Vagina (tissue), 2 donors: ENCODE measurements around the gene FRMD6. TPM values are rescaled to one million over a fixed set of nuclear protein-coding genes. Genes with fewer than 3 reads are reported as not detected.

Experiments
- DNase-seq, 2 donors: peaks; one replicate each; pipeline ENCODE4 v3.0.0-alpha.2; 2017; ENCODE audit errors: extremely low spot score in 2 of 2
- H3K27ac ChIP-seq: fragments of 200-600 bp; sonication (generic); one replicate; pipeline ENCODE4 v1.5.1; 2019
- H3K27me3 ChIP-seq: fragments of 200-600 bp; sonication (generic); one replicate; pipeline ENCODE4 v1.5.1; 2019
- H3K36me3 ChIP-seq, 2 donors: fragments of 200-600 bp; sonication (generic); one replicate each; pipeline ENCODE4 v1.5.1; 2017 to 2019
- H3K4me1 ChIP-seq: fragments of 200-600 bp; sonication (generic); one replicate; pipeline ENCODE4 v1.5.1; 2019
- H3K4me3 ChIP-seq, 2 donors: fragments of 200-600 bp; sonication (generic); 1 replicate in 1 of 2; 2 replicates in 1 of 2; pipeline ENCODE4 v1.5.1; 2016 to 2019
- H3K9me3 ChIP-seq: fragments of 200-600 bp; sonication (generic); one replicate; pipeline ENCODE4 v1.5.1; 2019
- POLR2A ChIP-seq, 2 donors: fragments of 450-650 bp; IDR thresholded peaks; one replicate each; pipeline ENCODE4 v1.6.1; 2017; ENCODE audit warnings: antibody characterized with exemption in 2 of 2, mild to moderate bottlenecking in 2 of 2, moderate library complexity in 2 of 2
- POLR2AphosphoS5 ChIP-seq, 2 donors: sonication (generic); formaldehyde crosslinking; IDR thresholded peaks; one replicate each; pipeline ENCODE4 v1.9.0; 2017; ENCODE audit warnings: antibody characterized with exemption in 2 of 2, mild to moderate bottlenecking in 2 of 2, low read depth in 1 of 2; ENCODE audit not compliant: insufficient read depth in 1 of 2
- intact Hi-C: fragments of 100-400 bp; cut with DNase I; formaldehyde crosslinking; loops from one replicate; pipeline ENCODE4 v1.15.1; 2023
- total RNA-seq: library from RNA; depleted of rRNA; stranded (reverse); fragments of >200 nt; gene quantifications from one replicate; pipeline ENCODE4 v1.2.3, GENCODE V29; 2016
- TF ChIP-seq, protein P1 (sequence below), 3 experiments: fragments of 450-650 bp in 2 of 3; fragments of 200-600 bp in 1 of 3; sonication (generic) in 1 of 3; IDR thresholded peaks; one replicate each; pipeline ENCODE4 v1.5.1; 2017 to 2019; ENCODE audit warnings: antibody characterized with exemption in 3 of 3, mild to moderate bottlenecking in 2 of 3, moderate library complexity in 2 of 3

FRMD6 gene
- total RNA-seq, 1 donor from 2014 or later: 114 TPM

DNA sequence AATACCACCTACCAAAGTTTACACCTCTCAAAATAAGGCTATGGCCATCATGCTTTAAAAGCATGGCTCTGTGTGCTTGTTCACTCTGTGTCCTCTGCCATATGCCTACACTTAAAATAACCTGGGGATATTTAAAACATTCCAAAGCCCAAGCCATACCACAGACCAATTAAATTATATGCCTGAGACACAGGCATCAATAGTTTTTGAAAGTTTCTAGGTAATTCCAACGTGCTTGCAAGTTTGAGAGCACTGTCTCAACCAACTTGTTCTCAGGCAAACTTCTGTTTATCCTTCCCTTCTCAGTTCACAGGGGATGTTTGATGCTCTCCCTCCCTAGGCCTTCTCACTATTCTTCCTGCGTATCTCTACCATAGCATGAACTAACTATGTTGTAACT lies 3.4 kb upstream of the FRMD6 start:
- H3K27ac ChIP-seq: no peak overlapping the region
- H3K4me3 ChIP-seq: no peak overlapping the region
- H3K36me3 ChIP-seq: no peaks in the 10 kb centered on the region
- no peaks in the 10 kb centered on the region for H3K27me3 ChIP-seq
- TF ChIP-seq POLR2AphosphoS5 (IDR thresholded peaks at IDR 0.05; ENCODE audit: insufficient read depth in 1 of 2, low read depth in 1 of 2) (no peak), POLR2A (IDR thresholded peaks at IDR 0.05) (no peak)
- TF ChIP-seq, protein P1, sequence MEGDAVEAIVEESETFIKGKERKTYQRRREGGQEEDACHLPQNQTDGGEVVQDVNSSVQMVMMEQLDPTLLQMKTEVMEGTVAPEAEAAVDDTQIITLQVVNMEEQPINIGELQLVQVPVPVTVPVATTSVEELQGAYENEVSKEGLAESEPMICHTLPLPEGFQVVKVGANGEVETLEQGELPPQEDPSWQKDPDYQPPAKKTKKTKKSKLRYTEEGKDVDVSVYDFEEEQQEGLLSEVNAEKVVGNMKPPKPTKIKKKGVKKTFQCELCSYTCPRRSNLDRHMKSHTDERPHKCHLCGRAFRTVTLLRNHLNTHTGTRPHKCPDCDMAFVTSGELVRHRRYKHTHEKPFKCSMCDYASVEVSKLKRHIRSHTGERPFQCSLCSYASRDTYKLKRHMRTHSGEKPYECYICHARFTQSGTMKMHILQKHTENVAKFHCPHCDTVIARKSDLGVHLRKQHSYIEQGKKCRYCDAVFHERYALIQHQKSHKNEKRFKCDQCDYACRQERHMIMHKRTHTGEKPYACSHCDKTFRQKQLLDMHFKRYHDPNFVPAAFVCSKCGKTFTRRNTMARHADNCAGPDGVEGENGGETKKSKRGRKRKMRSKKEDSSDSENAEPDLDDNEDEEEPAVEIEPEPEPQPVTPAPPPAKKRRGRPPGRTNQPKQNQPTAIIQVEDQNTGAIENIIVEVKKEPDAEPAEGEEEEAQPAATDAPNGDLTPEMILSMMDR (IDR thresholded peaks at IDR 0.05): no peak
- DNase-seq: no peak
- no peaks in the 10 kb centered on the region for H3K9me3 ChIP-seq
- H3K4me1 ChIP-seq: peaks cover 10% of the 10 kb centered on the region
- intact Hi-C loops: no loop called here

DNA sequence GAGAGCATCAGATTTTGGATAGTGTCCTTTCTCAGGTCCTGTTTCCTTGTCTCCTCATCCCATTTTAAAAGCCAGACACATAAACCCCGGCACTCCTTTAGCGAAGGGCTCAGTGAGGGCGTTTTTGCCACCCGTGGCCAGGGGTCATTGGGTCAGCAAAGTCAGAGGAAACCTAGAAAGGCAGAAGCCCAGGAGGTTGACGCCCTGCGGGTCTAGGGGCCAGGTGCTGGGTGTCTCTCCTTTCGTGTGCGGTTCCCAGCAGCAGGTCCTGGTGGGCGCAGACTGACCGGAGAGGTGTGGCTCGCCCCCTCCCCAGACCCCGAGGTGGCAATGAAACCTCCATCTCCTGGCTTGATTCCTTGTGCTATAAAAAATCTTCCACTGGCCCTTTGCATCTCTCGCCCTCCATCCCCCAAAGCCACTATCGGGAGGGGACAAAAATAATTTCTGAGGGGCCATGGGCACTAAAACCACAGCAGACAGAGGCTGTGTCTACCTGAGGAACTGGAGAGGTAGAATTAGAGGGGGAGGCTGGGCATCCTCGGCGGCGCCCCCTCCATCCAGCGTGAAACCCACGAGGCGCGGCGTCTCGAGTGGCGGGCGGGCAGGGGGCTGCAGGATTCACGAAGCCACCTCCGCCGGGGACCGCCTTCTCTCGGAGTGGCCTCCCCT lies 858 bp upstream of the FRMD6 start:
- peak overlapping the region; percentile 97 for H3K27ac ChIP-seq
- DNase-seq: peak in 1 of 2 donors; percentile 89
- peaks cover 33% of the 10 kb centered on the region for H3K4me1 ChIP-seq
- TF ChIP-seq, protein P1 (IDR thresholded peaks at IDR 0.05): no peak
- TF ChIP-seq POLR2A (IDR thresholded peaks at IDR 0.05): no peak
- no peak for TF ChIP-seq POLR2AphosphoS5 (IDR thresholded peaks at IDR 0.05; ENCODE audit: insufficient read depth in 1 of 2, low read depth in 1 of 2)
- no peaks in the 10 kb centered on the region for H3K36me3 ChIP-seq
- peak overlapping the region; percentile 53 to 83 for H3K4me3 ChIP-seq
- H3K9me3 ChIP-seq: no peaks in the 10 kb centered on the region
- no peaks in the 10 kb centered on the region for H3K27me3 ChIP-seq
- intact Hi-C loops: loop anchor here (10.0 kb wide), 1 partner anchor 124 kb away; no protein-coding TSS in a partner anchor

DNA sequence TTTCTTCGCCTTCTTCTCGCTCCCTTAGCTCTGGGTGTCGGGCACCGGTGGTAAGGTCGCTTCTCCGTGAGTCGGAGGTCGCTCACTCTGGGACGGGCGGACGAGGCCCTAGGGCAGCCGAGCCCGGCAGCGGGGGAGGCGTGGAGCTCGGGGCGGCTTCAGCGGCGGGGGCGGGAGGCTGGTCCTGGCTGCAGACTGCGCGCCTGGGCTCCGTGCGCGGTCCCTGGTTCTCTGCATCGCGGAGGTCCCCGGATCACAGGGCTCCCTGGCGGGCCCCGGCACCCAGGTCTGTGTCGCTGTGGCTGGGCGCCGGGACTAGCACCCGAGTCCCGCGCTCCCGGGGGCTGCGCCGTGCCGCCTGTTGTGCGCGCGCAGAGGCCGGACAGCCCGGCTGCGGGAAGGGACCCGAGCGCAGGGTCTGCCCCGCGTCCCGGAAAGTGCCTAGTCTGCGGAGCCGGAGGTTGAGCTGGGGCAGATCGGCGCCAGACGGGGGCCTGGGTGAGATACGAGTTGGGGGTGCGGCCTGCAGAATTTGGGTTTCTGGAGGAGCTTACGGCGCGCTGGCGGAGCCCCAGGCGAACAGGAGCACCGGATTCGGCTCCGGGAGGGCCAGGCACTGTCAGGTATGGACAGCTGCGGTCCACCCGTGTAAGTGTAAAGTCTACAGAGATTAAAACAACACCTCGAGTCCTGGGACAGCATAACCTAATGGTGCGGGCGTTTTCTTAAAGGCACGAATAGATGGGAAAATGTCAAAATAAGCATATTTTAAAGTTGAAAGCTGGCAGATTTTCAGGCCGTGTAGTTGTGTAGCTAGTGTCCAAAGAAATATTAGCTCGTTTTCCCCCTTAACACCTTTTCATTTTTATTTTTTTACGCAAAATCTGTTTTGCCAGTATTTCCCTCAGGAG lies 713 bp downstream of the FRMD6 start:
- Histone ChIP-seq H3K4me1 (peaks cover 47% of the 10 kb centered on the region), H3K27me3 (no peaks in the 10 kb centered on the region), H3K9me3 (no peaks in the 10 kb centered on the region), H3K4me3 (peak overlapping the region; percentile 53 to 83), H3K36me3 (no peaks in the 10 kb centered on the region), H3K27ac (peak overlapping the region; percentile 97)
- no peak for DNase-seq
- intact Hi-C loops: loop anchor here (10.0 kb wide), 1 partner anchor 122 kb away; no protein-coding TSS in a partner anchor
- TF ChIP-seq, protein P1 (IDR thresholded peaks at IDR 0.05): peak in 2 of 3 experiments; percentile 1 to 8
- no peak for TF ChIP-seq POLR2AphosphoS5 (IDR thresholded peaks at IDR 0.05; ENCODE audit: insufficient read depth in 1 of 2, low read depth in 1 of 2)
- TF ChIP-seq POLR2A (IDR thresholded peaks at IDR 0.05): no peak

DNA sequence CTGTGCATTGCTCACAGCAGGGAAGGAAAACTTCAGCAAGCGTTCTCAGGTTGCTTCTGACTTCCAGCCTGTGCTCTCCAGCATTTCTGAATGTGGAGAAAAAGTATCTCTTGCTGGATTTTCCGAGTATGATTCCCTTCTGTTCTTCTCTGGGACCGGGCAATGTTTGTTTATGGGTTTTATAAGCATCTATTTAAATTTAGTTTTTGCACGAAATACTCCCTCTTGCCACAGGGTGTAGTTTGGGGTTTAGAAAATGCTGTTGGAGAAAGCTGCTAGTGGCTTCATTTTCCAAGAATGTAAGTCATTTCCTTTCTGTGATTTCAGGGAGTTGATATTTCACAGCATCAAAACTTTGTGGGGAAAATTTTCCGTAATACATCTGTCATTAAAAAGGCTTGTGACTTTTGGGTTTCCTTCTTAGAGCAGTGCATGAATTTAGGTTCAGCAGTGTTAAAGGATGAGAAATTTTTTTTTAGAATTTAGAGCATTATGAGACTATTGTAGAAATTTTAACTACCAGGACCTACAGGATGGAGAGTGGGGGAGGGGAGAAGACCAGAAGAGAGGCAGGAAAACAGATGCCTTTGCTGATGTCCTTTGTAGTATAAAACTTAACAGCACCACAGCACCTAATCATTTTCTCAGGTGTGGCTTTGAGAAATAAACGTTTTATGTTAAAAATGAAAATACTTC lies 1.5 kb downstream of the FRMD6 start:
- intact Hi-C loops: loop anchor here (10.0 kb wide), 1 partner anchor 122 kb away; no protein-coding TSS in a partner anchor
- peak overlapping the region; percentile 97 for H3K27ac ChIP-seq
- H3K9me3 ChIP-seq: no peaks in the 10 kb centered on the region
- no peaks in the 10 kb centered on the region for H3K27me3 ChIP-seq
- peak overlapping the region; percentile 53 to 83 for H3K4me3 ChIP-seq
- TF ChIP-seq POLR2A (IDR thresholded peaks at IDR 0.05) (no peak), POLR2AphosphoS5 (IDR thresholded peaks at IDR 0.05; ENCODE audit: insufficient read depth in 1 of 2, low read depth in 1 of 2) (peak in 1 of 2 donors; percentile 62)
- TF ChIP-seq, protein P1 (IDR thresholded peaks at IDR 0.05): peak in 1 of 3 experiments; percentile 36
- no peak for DNase-seq
- H3K4me1 ChIP-seq: peaks cover 54% of the 10 kb centered on the region
- no peaks in the 10 kb centered on the region for H3K36me3 ChIP-seq
